Activated naive CD4-positive, alpha-beta T cell treated with anti-CD3 and anti-CD28 coated beads, Interleukin-2, amount 50 U/mL, for 24 hours (primary cell): Measurements from ENCODE around the gene RAB7A.

Experiments used
- H3K27ac Mint-ChIP-seq: one replicate; pipeline ENCODE4 v1.8.0; 2021; ENCODE audit warnings: mild to moderate bottlenecking, mixed read lengths
- H3K27me3 Mint-ChIP-seq: one replicate; pipeline ENCODE4 v1.8.0; 2021; ENCODE audit warnings: mixed read lengths
- H3K36me3 Mint-ChIP-seq: one replicate; pipeline ENCODE4 v1.8.0; 2021; ENCODE audit warnings: mixed read lengths
- H3K4me1 Mint-ChIP-seq: one replicate; pipeline ENCODE4 v1.8.0; 2021; ENCODE audit warnings: mixed read lengths
- H3K4me3 Mint-ChIP-seq: one replicate; pipeline ENCODE4 v1.8.0; 2021; ENCODE audit warnings: mild to moderate bottlenecking, mixed read lengths
- H3K9me3 Mint-ChIP-seq: one replicate; pipeline ENCODE4 v1.8.0; 2021; ENCODE audit warnings: mixed read lengths

Gene RAB7A

DNA sequence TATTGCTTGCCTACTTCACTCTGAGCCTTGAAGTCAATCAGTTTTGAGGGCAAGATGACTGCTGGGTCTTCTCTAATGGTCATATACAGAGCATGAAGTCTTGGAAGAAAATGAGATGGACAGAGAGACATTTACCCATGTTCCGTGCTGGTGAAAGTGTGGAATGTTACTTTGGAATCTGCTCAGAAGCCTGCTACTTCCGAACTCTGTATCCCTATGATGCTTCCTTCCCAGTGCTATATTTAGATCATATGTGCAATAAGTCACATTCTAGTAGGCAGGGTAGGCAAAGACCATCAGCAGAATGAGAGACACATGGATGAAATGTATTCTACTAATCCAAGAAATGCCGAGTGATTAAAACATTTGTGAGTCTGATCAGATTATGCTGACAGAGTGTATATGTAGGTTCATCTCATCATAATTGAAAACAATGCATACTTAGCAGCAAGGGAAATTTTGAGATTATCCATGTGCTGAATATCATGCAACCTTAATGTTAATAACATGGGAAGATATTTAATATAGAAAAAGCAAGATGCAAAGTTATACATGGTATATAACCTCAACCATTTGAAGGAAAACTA is 60.5 kb downstream of the RAB7A start:
- H3K36me3 Mint-ChIP-seq = peaks cover 9% of the 10 kb centered on the region
- H3K9me3 Mint-ChIP-seq = no peaks in the 10 kb centered on the region
- peak overlapping the region; percentile 85 for H3K4me3 Mint-ChIP-seq
- H3K27ac Mint-ChIP-seq = peak overlapping the region; percentile 99
- H3K27me3 Mint-ChIP-seq = no peaks in the 10 kb centered on the region
- H3K4me1 Mint-ChIP-seq = peaks cover 93% of the 10 kb centered on the region

DNA sequence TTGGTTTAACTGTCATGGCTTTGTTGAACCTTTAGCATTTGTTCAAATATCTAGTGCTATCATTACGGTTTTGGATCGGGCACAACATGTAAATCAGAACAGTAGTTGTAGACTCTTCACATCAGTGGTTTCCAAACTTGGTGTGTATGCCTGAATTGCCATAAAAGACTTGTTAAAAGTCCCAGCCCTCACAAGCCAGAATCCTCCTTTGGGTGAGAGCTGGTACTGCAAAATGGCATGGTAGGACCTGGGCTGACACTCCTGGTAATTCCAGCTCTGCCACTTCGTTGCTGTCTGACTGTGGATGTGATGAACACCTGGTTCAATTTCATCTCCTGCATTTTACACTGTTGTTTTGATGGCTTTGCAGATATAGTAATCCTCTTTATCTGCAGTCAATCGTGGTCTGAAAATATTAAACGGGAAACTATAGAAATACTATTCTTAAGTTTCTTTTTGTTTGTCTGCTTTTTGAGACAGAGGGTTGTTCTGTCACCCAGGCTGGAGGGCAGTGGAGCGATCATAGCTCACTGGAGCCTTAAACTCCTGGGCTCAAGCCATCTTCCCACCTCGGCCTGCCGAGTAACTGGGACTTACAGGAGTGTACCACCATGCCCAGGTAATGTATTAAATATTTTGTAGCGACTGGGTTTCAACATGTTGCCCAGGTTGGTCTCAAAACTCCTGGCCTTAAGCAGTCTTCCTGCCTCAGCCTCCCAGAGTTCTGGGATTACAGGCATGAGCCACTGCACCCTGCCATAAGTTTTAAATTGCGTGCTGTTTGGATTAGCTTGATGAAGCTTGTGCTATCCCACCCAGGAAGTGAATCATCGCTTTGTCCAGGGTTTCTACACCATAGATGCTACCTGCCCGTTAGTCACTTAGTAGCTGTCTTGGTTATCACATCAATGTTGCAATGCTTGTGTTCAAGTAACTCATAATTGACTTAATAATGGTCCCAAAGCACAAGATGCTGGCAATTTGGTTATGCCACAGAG is 61.6 kb downstream of the RAB7A start:
- H3K4me1 Mint-ChIP-seq = peaks cover 96% of the 10 kb centered on the region
- no peaks in the 10 kb centered on the region for H3K9me3 Mint-ChIP-seq
- peak overlapping the region; percentile 99 for H3K27ac Mint-ChIP-seq
- no peaks in the 10 kb centered on the region for H3K27me3 Mint-ChIP-seq
- H3K36me3 Mint-ChIP-seq = peaks cover 9% of the 10 kb centered on the region
- peak overlapping the region; percentile 85 for H3K4me3 Mint-ChIP-seq

DNA sequence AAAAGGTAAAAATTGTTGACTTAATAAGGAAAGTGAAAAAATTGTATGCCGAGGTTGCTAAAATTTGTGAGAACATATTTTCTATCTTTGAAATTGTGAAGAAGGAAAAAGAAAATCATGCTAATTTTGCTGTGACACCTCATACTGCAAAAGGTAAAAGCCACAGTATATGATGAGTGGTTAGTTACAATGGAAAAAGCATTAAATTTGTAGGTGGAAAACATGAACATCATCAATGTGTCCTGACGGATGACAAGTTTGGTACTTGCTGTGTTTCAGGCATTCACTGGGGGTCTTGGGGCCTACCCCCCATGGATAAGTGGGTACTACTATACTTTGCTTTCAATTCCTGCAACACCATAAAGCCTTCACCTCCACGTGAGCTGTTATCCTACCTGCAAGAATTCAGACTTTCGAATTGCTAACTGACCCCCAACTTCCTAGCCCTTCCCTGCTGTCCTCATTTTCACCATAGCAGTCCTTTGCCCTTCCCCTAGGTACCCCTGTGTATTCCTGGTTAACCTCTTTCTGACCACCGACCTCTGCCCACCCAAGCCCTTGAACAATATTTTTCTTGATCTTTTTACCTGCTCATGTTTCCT is 62.4 kb downstream of the RAB7A start:
- H3K27ac Mint-ChIP-seq = peak overlapping the region; percentile 99
- H3K27me3 Mint-ChIP-seq = no peaks in the 10 kb centered on the region
- peaks cover 90% of the 10 kb centered on the region for H3K4me1 Mint-ChIP-seq
- peaks cover 9% of the 10 kb centered on the region for H3K36me3 Mint-ChIP-seq
- peak overlapping the region; percentile 85 for H3K4me3 Mint-ChIP-seq
- no peaks in the 10 kb centered on the region for H3K9me3 Mint-ChIP-seq

DNA sequence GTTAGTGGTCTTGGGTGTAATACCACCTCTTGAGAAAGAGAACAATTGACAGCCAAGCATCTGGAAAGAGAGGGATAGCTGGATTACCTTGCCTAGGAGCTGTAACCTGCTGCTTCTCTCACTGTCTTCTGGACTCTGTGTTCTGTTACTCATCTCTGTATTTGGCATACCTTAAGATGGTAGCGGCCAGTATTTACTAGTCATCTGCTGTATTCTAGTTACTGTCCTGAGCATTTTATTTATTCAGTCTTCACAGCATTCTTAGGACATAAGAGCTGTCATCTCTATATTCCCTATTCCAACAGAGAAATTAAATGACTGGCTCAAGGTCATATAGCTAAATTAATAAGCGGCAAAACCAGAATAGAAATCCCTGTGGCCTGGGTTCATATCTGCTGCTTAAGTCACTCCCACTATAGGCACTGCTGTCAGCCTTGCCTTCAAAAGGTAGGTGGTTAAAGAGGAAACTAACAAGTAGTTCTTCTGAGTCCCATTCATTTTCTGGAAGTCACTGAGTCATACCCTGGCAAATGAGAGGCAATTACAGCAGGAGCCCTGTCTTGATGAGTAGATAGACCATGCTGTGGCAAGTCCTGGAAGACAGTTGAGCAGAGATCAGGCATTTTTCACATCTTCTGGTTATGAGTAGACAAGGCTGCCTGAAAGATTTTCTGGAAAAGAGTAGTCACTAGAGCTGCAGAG is 68.2 kb downstream of the RAB7A start:
- Mint-ChIP-seq H3K36me3 (peaks cover 17% of the 10 kb centered on the region), H3K9me3 (no peaks in the 10 kb centered on the region), H3K27me3 (no peaks in the 10 kb centered on the region), H3K4me1 (peaks cover 77% of the 10 kb centered on the region), H3K27ac (peak overlapping the region; percentile 98), H3K4me3 (peak overlapping the region; percentile 75)

DNA sequence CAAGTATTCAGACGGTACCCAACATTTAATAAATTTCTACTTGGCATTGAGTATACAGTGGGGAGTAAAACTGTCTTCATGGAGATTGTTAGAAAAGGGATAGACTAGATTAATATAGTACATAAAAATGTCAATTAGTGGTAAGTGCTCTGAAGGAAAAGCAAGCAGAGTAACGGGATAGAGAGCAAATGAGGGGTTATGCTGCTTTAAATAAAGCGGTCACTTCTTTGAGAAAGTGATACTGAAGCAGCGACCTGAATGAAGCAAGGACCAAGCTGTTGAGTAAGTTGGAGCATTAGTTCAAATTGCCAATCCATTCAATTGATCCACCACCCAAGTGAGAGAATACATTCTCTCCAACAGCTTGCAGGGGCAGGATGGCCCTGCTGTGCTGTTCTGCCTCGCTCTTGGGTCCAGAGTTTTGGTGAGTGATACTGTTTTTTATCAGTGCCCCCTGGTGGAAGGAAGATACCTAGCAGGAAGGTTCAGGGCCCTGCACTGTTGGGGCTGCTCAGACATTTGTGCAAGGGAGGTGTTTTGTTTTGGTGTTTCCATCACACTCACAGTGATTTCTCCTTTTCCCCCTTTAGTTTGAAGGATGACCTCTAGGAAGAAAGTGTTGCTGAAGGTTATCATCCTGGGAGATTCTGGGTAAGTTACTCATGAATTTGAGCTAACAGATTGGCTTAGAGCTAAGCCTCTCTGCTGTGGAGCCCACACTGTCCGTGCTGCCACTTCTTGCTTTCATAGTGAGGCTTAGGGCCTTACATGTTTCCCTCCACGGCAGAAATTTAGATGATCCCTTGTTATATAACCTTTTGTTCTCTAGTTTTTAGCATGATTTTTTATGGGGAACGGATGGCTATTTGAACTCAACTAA is 69.0 kb downstream of the RAB7A start:
- Mint-ChIP-seq H3K4me3 (peak overlapping the region; percentile 76), H3K4me1 (peaks cover 78% of the 10 kb centered on the region), H3K27me3 (no peaks in the 10 kb centered on the region), H3K9me3 (no peaks in the 10 kb centered on the region), H3K27ac (peak overlapping the region; percentile 98), H3K36me3 (peaks cover 23% of the 10 kb centered on the region)

DNA sequence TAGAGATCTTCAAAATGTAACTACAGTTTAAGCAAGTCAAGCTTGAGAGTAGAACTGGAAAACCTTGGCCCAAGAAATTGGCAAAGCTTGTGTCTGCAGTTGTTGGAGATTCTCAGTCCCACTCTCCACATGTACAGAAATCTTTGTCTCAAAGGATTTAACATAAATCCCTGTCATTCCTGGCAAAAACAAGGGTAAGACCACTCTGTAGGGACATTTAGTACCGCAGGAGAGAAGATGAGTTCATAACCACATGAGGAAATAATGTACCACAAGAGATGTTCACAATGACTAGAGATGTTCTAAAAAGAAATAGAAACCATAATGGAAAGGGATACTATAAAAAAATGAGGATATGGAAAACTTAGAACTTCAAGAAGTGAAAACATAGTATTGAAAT is 73.7 kb downstream of the RAB7A start:
- peak overlapping the region; percentile 93 for H3K27ac Mint-ChIP-seq
- peaks cover 81% of the 10 kb centered on the region for H3K4me1 Mint-ChIP-seq
- H3K9me3 Mint-ChIP-seq = no peaks in the 10 kb centered on the region
- no peaks in the 10 kb centered on the region for H3K27me3 Mint-ChIP-seq
- peaks cover 34% of the 10 kb centered on the region for H3K36me3 Mint-ChIP-seq
- H3K4me3 Mint-ChIP-seq = peak overlapping the region; percentile 83

DNA sequence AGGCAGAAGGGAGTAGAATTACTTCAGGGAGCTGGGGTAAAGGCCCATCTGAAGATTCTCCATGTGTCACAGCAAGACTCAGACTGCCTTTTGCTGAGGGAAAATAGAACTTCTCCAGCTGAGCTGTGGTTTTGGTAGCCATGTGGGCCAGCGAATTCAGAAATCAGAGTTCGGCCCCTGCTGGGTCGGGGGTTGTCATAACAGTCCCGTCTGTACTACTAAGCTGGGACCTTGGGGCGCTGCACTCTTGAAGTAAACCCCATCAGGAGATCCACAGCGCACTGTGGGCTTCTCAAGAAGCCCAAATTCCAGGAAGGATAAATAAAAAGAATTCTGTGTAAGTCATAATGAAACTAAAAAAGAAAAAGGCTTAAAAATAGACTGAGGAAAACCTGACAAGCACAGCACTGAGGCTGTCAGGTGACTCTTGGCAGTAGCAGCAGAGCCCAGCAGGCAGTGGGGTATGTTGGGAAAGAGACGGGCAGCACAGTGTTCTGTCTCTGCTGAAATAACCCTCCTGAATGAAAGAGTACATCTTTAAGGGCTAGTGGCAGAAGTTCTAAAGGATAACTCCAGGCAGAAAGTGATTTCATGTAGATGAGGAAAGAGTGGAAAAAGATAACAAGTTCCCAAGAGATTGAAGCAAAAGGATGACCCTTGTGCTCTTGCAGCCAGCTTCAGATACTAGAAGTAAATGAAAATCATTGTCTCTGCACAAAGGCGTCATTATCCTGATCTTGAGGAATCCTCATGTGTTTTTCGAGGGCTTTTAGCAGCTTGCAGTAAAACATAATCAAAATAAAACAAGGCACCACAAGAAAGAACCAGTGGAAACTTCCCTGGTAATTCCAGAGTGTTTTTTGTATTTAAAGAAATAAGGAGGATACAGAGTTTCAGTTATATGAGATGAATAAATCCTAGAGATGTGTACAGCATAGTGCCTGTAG is 74.5 kb downstream of the RAB7A start:
- H3K27me3 Mint-ChIP-seq = no peaks in the 10 kb centered on the region
- H3K36me3 Mint-ChIP-seq = peaks cover 35% of the 10 kb centered on the region
- peak overlapping the region; percentile 93 for H3K27ac Mint-ChIP-seq
- peak overlapping the region; percentile 83 for H3K4me3 Mint-ChIP-seq
- H3K4me1 Mint-ChIP-seq = peaks cover 81% of the 10 kb centered on the region
- H3K9me3 Mint-ChIP-seq = no peaks in the 10 kb centered on the region

DNA sequence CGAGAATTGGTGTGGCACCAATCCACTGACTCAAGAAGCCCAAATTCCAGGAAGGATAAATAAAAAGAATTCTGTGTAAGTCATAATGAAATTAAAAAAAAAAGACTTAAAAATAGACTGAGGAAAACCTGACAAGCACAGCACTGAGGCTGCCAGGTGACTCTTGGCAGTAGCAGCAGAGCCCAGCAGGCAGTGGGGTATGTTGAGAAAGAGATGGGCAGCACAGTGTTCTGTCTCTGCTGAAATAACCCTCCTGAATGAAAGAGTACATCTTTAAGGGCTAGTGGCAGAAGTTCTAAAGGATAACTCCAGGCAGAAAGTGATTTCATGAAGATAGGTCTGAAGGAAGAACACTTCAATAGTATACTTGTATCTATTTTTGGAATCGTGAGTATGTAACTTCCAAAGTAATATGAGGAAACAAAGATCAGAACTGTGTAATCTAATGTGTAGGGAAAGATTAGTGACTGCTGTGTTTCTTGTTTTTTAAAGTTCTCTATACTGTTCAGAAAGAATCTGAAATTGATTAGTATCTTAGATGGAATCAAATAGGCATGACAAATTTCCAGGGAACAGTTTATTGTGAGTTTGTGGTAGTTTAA is 75.9 kb downstream of the RAB7A start:
- Mint-ChIP-seq H3K4me3 (peak overlapping the region; percentile 66), H3K4me1 (peaks cover 93% of the 10 kb centered on the region), H3K27me3 (no peaks in the 10 kb centered on the region), H3K9me3 (no peaks in the 10 kb centered on the region), H3K36me3 (peaks cover 43% of the 10 kb centered on the region), H3K27ac (peak overlapping the region; percentile 93)

DNA sequence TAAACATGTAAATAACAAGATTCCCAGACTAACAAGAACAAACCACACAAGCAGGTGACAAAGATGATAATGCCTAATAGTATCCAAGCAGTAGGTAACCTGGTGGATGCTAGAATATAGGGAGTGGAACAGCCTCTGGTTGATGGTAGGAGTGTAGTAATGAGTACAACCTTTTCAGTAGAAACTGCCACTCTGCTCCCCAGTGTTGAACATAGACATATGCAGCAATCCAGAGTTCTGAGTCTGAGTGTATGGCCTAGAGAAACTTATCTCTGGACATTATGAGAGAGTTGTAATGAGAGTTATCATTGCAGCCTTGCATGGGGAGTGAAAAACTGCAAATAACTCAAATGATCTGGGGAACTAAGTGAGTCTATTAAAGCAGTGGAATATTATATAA is 77.3 kb downstream of the RAB7A start:
- peak overlapping the region; percentile 85 for H3K4me3 Mint-ChIP-seq
- H3K27me3 Mint-ChIP-seq = no peaks in the 10 kb centered on the region
- peaks cover 43% of the 10 kb centered on the region for H3K36me3 Mint-ChIP-seq

DNA sequence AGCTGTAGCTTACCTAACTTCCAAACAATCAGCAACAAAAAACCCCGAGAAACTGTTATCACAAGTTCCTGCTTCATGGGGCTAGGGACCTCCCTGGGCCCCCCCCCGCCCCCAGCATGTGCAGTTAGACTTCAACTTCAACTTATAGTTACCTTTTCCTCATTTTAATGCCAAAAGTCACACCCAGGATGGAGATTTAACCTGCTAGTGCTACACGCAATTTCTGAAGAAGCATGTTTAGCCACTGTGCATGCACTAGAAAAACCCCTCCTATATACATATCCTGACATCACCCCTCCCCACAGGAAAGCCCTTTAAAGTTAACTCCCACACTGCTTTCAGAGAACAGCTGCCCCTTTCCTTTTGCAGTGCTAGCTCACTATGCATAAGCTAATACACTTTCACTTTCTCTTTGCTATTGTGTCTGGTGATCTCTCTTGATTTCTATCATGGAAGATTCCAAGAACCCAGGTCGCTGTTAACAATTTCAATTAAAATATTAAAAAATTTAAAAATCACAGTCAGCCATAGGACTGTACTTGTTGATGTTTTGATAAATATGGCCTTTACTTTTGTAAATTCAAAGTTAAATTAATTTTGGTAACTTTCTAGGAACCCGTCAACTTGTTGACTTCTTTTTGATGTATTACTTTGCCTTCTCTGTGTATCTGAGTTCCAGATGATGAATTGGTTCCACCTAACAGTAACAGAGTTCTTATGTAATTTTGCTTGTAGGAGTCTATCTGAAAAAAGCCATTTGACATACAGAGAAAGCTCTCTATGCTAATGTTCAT is 78.2 kb downstream of the RAB7A start:
- peak overlapping the region; percentile 85 for H3K4me3 Mint-ChIP-seq
- H3K9me3 Mint-ChIP-seq = no peaks in the 10 kb centered on the region
- H3K36me3 Mint-ChIP-seq = peaks cover 42% of the 10 kb centered on the region
- peak overlapping the region; percentile 97 for H3K27ac Mint-ChIP-seq
- no peaks in the 10 kb centered on the region for H3K27me3 Mint-ChIP-seq
- peaks cover 94% of the 10 kb centered on the region for H3K4me1 Mint-ChIP-seq

More for the DNA sequence above, 77.3 kb downstream of the RAB7A start:
- peaks cover 94% of the 10 kb centered on the region for H3K4me1 Mint-ChIP-seq
- peak overlapping the region; percentile 97 for H3K27ac Mint-ChIP-seq
- no peaks in the 10 kb centered on the region for H3K9me3 Mint-ChIP-seq

DNA sequence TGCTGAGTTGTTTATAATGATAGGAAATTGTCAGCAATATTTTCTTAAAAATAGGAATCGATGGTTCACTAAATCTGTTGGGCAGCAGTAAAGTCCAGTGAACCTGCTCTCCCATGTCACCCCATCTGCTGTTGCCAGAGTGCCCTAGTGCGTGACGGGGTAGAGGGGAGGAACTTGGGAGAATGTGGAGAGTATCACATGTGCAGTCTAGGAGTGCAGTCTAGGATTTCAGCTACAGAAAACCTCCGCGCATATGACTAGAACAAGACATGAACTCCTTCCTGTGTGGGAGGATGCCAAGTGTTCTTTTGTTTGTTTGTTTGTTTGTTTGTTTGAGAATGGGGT is 78.8 kb downstream of the RAB7A start:
- Mint-ChIP-seq H3K36me3 (peaks cover 42% of the 10 kb centered on the region), H3K4me3 (peak overlapping the region; percentile 85), H3K4me1 (peaks cover 92% of the 10 kb centered on the region), H3K27me3 (no peaks in the 10 kb centered on the region), H3K9me3 (no peaks in the 10 kb centered on the region), H3K27ac (peak overlapping the region; percentile 97)

DNA sequence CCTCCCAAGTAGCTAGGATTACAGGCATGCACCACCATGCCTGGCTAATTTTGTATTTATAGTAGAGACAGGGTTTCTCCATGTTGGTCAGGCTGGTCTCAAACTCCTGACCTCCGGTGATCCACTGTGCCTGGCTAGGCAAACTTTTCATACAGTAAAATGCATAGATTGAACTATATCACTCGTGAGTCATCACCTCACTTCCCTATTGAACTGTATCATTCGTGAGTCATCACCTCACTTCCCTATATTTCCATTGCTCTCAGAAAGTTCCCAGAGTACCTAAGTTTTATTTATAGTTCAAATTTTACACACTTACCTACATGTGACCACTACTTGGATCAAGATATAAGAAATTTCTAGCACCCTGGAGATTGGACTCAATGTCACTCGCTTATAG is 79.8 kb downstream of the RAB7A start:
- peaks cover 86% of the 10 kb centered on the region for H3K4me1 Mint-ChIP-seq
- peaks cover 40% of the 10 kb centered on the region for H3K36me3 Mint-ChIP-seq
- peak overlapping the region; percentile 97 for H3K27ac Mint-ChIP-seq
- no peaks in the 10 kb centered on the region for H3K27me3 Mint-ChIP-seq
- H3K4me3 Mint-ChIP-seq = peak overlapping the region; percentile 85
- H3K9me3 Mint-ChIP-seq = no peaks in the 10 kb centered on the region

DNA sequence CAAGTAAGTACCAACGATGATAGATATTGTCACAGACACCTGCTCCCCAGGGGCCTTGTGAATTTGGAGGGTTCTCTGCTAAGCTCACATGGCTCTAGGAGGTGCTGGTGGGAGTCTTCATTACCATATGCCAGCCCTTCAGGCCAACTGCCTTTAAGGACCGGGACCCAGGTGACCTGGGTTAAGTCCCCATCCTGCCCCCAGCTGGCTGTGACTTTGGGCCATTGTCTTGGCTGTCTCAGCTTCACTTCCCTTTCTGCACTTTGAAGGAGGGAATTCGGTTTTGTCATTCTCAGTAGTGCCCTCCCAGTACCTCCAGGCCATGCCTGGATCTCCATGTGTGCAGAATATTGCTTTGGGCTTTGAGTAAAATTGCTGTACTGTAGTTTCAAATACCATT is 80.6 kb downstream of the RAB7A start:
- peaks cover 78% of the 10 kb centered on the region for H3K4me1 Mint-ChIP-seq
- H3K36me3 Mint-ChIP-seq = peaks cover 40% of the 10 kb centered on the region
- H3K9me3 Mint-ChIP-seq = no peaks in the 10 kb centered on the region
- H3K27ac Mint-ChIP-seq = peak overlapping the region; percentile 97
- peak overlapping the region; percentile 85 for H3K4me3 Mint-ChIP-seq
- H3K27me3 Mint-ChIP-seq = no peaks in the 10 kb centered on the region
